ENCODE results near the gene HAPLN3.

Gene HAPLN3

DNA sequence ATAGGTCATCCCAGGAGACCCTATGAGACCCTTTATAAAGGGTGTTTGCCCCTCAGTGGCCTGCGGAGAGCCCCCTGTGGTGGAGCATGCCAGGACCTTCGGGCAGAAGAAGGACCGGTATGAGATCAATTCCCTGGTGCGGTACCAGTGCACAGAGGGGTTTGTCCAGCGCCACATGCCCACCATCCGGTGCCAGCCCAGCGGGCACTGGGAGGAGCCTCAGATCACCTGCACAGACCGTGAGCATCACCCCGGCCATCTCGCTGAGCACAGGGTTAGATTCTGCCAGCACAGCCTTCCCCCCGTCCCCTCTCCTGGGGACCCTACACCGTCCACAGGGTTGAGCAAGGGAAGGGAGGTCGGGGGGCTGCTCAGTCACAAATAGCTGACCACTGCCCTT is 21.6 kb downstream of the HAPLN3 start:
- Histone ChIP-seq H3K4me1 (no peaks in the 10 kb centered on the region), H3K36me3 (no peaks in the 10 kb centered on the region), H3K27me3 (peaks cover 36% of the 10 kb centered on the region), H3K9me3 (no peaks in the 10 kb centered on the region), H3K4me3 (ENCODE audit: low read depth, low read length) (no peak overlapping the region)
- TF ChIP-seq, protein P1, sequence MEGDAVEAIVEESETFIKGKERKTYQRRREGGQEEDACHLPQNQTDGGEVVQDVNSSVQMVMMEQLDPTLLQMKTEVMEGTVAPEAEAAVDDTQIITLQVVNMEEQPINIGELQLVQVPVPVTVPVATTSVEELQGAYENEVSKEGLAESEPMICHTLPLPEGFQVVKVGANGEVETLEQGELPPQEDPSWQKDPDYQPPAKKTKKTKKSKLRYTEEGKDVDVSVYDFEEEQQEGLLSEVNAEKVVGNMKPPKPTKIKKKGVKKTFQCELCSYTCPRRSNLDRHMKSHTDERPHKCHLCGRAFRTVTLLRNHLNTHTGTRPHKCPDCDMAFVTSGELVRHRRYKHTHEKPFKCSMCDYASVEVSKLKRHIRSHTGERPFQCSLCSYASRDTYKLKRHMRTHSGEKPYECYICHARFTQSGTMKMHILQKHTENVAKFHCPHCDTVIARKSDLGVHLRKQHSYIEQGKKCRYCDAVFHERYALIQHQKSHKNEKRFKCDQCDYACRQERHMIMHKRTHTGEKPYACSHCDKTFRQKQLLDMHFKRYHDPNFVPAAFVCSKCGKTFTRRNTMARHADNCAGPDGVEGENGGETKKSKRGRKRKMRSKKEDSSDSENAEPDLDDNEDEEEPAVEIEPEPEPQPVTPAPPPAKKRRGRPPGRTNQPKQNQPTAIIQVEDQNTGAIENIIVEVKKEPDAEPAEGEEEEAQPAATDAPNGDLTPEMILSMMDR (IDR thresholded peaks at IDR 0.05; ENCODE audit: low read depth, low read length) = no peak
- no peak for DNase-seq

DNA sequence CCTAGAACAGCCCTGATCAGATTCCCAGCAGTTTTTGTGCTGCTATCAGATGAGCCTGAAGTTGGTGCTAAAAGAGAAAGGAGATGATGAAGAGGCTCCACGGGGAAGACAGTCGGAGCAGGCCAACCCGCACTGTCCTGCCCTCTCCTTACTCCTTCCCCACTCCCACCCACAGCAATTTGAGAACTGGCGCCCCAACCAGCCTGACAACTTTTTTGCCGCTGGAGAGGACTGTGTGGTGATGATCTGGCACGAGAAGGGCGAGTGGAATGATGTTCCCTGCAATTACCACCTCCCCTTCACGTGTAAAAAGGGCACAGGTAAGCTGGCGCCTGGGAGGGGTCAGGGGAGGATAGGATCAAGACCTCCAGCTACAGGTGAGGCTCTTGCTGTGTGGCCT is 22.6 kb downstream of the HAPLN3 start:
- Histone ChIP-seq H3K27me3 (peaks cover 37% of the 10 kb centered on the region), H3K36me3 (no peaks in the 10 kb centered on the region), H3K4me3 (ENCODE audit: low read depth, low read length) (no peak overlapping the region), H3K4me1 (no peaks in the 10 kb centered on the region), H3K9me3 (no peaks in the 10 kb centered on the region)
- no peak for DNase-seq
- TF ChIP-seq, protein P1 (IDR thresholded peaks at IDR 0.05; ENCODE audit: low read depth, low read length) = no peak

DNA sequence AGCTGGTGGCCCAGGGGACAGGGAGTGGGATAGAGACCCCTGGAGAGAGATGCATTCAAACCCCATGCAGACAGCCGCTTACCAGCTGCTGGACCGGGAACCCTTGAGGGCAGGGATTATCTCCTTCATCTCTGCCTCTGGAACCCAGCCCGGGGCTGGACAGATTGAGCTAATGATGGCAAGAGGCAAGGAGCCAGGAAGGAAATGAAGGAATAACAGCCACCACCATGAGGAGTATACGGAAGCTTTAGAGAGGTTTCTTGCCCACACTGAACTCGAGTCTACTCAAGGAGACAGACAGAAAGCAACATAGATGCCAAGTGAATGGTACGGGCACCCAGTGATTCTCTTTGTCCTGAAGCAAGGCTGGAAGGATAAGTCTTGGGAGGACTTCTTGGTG is 23.2 kb downstream of the HAPLN3 start:
- TF ChIP-seq, protein P1 (IDR thresholded peaks at IDR 0.05; ENCODE audit: low read depth, low read length) = no peak
- Histone ChIP-seq H3K9me3 (no peaks in the 10 kb centered on the region), H3K4me1 (no peaks in the 10 kb centered on the region), H3K4me3 (ENCODE audit: low read depth, low read length) (no peak overlapping the region), H3K27me3 (peaks cover 37% of the 10 kb centered on the region), H3K36me3 (no peaks in the 10 kb centered on the region)
- no peak for DNase-seq

DNA sequence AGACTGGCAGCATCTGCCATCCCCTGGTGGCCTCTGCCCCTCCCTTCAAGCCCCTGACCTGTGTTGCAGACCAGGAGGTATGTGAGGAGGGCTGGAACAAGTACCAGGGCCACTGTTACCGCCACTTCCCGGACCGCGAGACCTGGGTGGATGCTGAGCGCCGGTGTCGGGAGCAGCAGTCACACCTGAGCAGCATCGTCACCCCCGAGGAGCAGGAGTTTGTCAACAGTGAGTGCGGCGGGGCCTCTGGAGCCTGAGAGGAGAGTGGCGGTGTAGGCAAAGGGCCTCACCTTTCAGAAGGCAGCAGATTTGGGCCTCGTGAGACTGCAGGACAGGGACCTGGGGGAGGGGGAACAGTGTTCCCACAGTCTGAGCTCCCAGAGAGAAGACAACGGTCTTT is 24.0 kb downstream of the HAPLN3 start:
- DNase-seq = no peak
- H3K4me1 ChIP-seq = no peaks in the 10 kb centered on the region
- TF ChIP-seq, protein P1 (IDR thresholded peaks at IDR 0.05; ENCODE audit: low read depth, low read length) = no peak
- H3K9me3 ChIP-seq = no peaks in the 10 kb centered on the region
- no peaks in the 10 kb centered on the region for H3K36me3 ChIP-seq
- H3K4me3 ChIP-seq (ENCODE audit: low read depth, low read length) = no peak overlapping the region
- H3K27me3 ChIP-seq = peaks cover 37% of the 10 kb centered on the region

DNA sequence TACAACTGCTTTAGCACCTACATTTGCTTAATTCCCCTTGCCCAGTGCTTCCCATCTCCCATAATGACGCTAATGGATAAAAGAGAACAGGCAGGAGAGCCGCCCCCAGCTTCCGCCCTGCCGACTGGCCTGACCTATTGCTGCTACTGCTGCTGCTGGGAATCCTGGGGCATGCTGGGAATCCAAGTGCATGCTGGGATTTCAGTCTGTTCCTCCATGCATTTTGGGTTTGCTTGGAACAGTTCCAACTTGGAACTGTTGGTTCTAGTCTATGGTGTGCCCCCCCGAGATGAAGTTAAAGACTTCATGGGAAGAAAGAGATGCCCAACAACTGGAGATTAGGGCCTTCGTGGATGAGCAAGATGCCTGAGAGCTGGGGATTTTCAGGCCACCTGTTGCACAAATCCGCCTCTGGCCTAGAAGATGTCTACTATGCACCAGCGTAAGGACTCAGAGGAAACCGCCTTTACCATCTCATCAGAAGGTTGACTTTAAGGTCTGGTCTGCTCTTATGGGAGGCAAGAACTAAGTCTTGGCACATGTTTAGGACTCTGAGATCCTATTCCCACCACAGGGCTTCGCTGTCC is 29.0 kb downstream of the HAPLN3 start:
- H3K9me3 ChIP-seq = no peaks in the 10 kb centered on the region
- H3K4me3 ChIP-seq (ENCODE audit: low read depth, low read length) = no peak overlapping the region
- H3K4me1 ChIP-seq = no peaks in the 10 kb centered on the region
- DNase-seq = no peak
- no peaks in the 10 kb centered on the region for H3K36me3 ChIP-seq
- TF ChIP-seq, protein P1 (IDR thresholded peaks at IDR 0.05; ENCODE audit: low read depth, low read length) = no peak
- peaks cover 11% of the 10 kb centered on the region for H3K27me3 ChIP-seq

DNA sequence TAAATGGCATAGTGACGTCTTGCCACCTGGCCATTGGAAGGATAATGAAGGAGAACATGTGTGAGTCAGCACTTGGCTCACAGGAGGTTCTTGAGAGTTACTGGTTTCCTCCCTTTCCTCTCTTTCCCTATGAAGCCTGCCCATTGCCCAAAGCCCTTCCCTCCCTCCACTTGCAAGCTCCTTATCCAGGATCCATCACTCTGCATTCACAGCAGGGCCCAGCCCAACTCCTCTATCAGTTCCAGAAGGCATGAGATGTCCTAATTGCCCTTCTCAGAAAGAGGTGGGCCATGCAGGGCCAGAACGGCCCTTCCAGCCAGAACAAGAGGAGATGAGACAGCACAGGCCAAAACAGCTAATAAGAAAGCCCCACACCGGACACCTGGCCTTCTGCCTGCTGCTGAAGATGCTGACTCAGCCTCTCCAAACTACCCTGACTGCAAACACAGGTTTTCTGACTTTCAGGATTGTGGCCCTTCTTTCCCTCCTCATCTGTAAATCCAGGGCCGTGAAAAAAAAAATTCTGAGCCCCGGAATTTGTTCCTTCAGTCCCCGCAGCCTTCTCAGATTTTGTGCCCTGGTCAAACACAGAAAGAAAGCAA is 29.7 kb downstream of the HAPLN3 start:
- Histone ChIP-seq H3K9me3 (no peaks in the 10 kb centered on the region), H3K4me1 (no peaks in the 10 kb centered on the region), H3K36me3 (no peaks in the 10 kb centered on the region), H3K4me3 (ENCODE audit: low read depth, low read length) (no peak overlapping the region), H3K27me3 (peaks cover 10% of the 10 kb centered on the region)
- DNase-seq = no peak
- TF ChIP-seq, protein P1 (IDR thresholded peaks at IDR 0.05; ENCODE audit: low read depth, low read length) = no peak
